Endothelial cell of umbilical vein (primary cell): ENCODE data around the gene PLEKHA7. TPM values are rescaled to one million over a fixed set of nuclear protein-coding genes. Genes with fewer than 3 reads are reported as not detected.

Source experiments
- BruUV-seq: library from RNA; stranded (reverse); fragments of 400-500 nt; replicated peaks from 2 replicates; lab custom pipeline; 2021; lab: Mats Ljungman, UMichigan
- CTCF ChIA-PET: fragments of 300-600, 350-600 bp; sonication (Branson Sonifier 250); formaldehyde crosslinking; loops from one replicate; lab custom pipeline; 2021; ENCODE audit warnings: antibody characterized with exemption, inconsistent platforms; lab: Charles Lee
- POLR2A ChIA-PET: fragments of 300-600, 350-600 bp; sonication (Branson Sonifier 250); formaldehyde crosslinking; loops from one replicate; lab custom pipeline; 2021; ENCODE audit warnings: antibody characterized with exemption, inconsistent platforms; lab: Charles Lee
- DNase-seq: peaks from one replicate; pipeline ENCODE4 v3.0.0-alpha.2; 2011; ENCODE audit warnings: low read depth, low spot score
- FAIRE-seq: peaks from 2 replicates; lab custom pipeline; 2011; peaks lifted over from hg19 to GRCh38; lab: Jason Lieb, UNC
- H2AFZ ChIP-seq: 2 replicates; pipeline ENCODE4 v1.6.0; 2012; ENCODE audit warnings: low read depth, low read length, control low read depth, inconsistent platforms
- H3K27ac ChIP-seq: 2 replicates; pipeline ENCODE4 v1.5.1; 2011; ENCODE audit warnings: low read depth, mild to moderate bottlenecking, control low read depth, low read length, moderate library complexity; ENCODE audit not compliant: insufficient read depth
- H3K27me3 ChIP-seq, 2 experiments: 2 replicates each; pipeline versions ENCODE4 v1.6.0 to v1.6.1; 2011; ENCODE audit warnings: low read length in 2 of 2, mixed read lengths in 1 of 2; ENCODE audit not compliant: control insufficient read depth in 2 of 2, insufficient read depth in 2 of 2
- H3K36me3 ChIP-seq, 2 experiments: 2 replicates in 1 of 2; 3 replicates in 1 of 2; pipeline ENCODE4 v1.5.1; 2011; ENCODE audit warnings: low read length in 2 of 2, mild to moderate bottlenecking in 1 of 2, moderate library complexity in 1 of 2; ENCODE audit not compliant: control insufficient read depth in 2 of 2, insufficient read depth in 2 of 2; ENCODE audit errors: extremely low read depth in 1 of 2
- H3K4me1 ChIP-seq: 3 replicates; pipeline ENCODE4 v1.5.1; 2011; ENCODE audit warnings: mild to moderate bottlenecking, low read length; ENCODE audit not compliant: control insufficient read depth, insufficient read depth; ENCODE audit errors: extremely low read depth
- H3K4me2 ChIP-seq: 2 replicates; pipeline ENCODE4 v1.6.1; 2011; ENCODE audit warnings: low read length, control low read depth, mixed read lengths; ENCODE audit not compliant: insufficient read depth
- H3K4me3 ChIP-seq, 3 experiments: fragments of 200-600 bp in 1 of 3; sonication (generic), shearing (Covaris generic) in 1 of 3; replicated peaks in 1 of 3; 2 replicates each; pipeline ENCODE4 v1.5.1; 2011 to 2016; ENCODE audit warnings: control low read depth in 3 of 3, low read length in 3 of 3, mild to moderate bottlenecking in 2 of 3, inconsistent platforms in 1 of 3, low read depth in 1 of 3, moderate library complexity in 1 of 3; ENCODE audit not compliant: insufficient read depth in 1 of 3
- H3K79me2 ChIP-seq: 2 replicates; pipeline ENCODE4 v1.6.0; 2012; ENCODE audit warnings: low read length, inconsistent platforms; ENCODE audit not compliant: control insufficient read depth, insufficient read depth
- H3K9ac ChIP-seq: replicated peaks from 2 replicates; pipeline ENCODE3; 2011; ENCODE audit warnings: low read length, control low read depth; ENCODE audit not compliant: insufficient read depth; ENCODE audit errors: extremely low read depth
- H3K9me1 ChIP-seq: replicated peaks from 3 replicates; pipeline ENCODE4 v1.6.0; 2011; ENCODE audit warnings: mild to moderate bottlenecking, low read length; ENCODE audit not compliant: control insufficient read depth, insufficient read depth; ENCODE audit errors: extremely low read depth
- H3K9me3 ChIP-seq: replicated peaks from 2 replicates; pipeline ENCODE4 v1.5.1; 2012; ENCODE audit warnings: low read length, inconsistent platforms; ENCODE audit not compliant: control insufficient read depth, insufficient read depth
- H4K20me1 ChIP-seq: replicated peaks from 2 replicates; pipeline ENCODE3; 2011; ENCODE audit warnings: mild to moderate bottlenecking, low read length; ENCODE audit not compliant: control insufficient read depth, insufficient read depth; ENCODE audit errors: extremely low read depth
- CTCF ChIP-seq, 2 donors: IDR thresholded peaks; 1 replicate in 1 of 2; 2 replicates in 1 of 2; pipeline ENCODE4 v1.5.1; 2011; ENCODE audit warnings: low read length in 2 of 2, mild to moderate bottlenecking in 2 of 2, moderate library complexity in 2 of 2, control low read depth in 1 of 2, inconsistent platforms in 1 of 2, low read depth in 1 of 2; ENCODE audit not compliant: insufficient read depth in 1 of 2; ENCODE audit errors: extremely low read depth in 1 of 2
- EZH2 ChIP-seq: IDR thresholded peaks from 2 replicates; pipeline ENCODE4 v1.6.1; 2012; ENCODE audit warnings: borderline replicate concordance, low read depth, mild to moderate bottlenecking, moderate library complexity, low read length, inconsistent platforms; ENCODE audit not compliant: severe bottlenecking
- FOS ChIP-seq: IDR thresholded peaks from 2 replicates; pipeline ENCODE4 v1.6.1; 2011; ENCODE audit warnings: mild to moderate bottlenecking, low read length, moderate library complexity, borderline replicate concordance; ENCODE audit not compliant: insufficient read depth
- GATA2 ChIP-seq: IDR thresholded peaks from 2 replicates; pipeline ENCODE4 v1.7.0; 2011; ENCODE audit warnings: low read depth, mild to moderate bottlenecking, moderate library complexity, mixed read lengths, low read length; ENCODE audit not compliant: insufficient read length, insufficient read depth
- JUN ChIP-seq: IDR thresholded peaks from 2 replicates; pipeline ENCODE4 v1.6.1; 2011; ENCODE audit warnings: borderline replicate concordance, low read depth; ENCODE audit not compliant: insufficient read length, insufficient read depth
- MAX ChIP-seq: IDR thresholded peaks from 2 replicates; pipeline ENCODE4 v1.6.1; 2011; ENCODE audit not compliant: insufficient read depth, insufficient read length
- MYC ChIP-seq: IDR thresholded peaks from one replicate; pipeline ENCODE4 v1.6.1; 2011; ENCODE audit warnings: mild to moderate bottlenecking, low read depth, low read length
- POLR2A ChIP-seq: IDR thresholded peaks from 2 replicates; pipeline ENCODE4 v1.6.1; 2012; ENCODE audit warnings: low read depth, mild to moderate bottlenecking, control low read depth, low read length
- POLR2AphosphoS5 ChIP-seq: IDR thresholded peaks from 2 replicates; pipeline ENCODE4 v1.6.1; 2012; ENCODE audit warnings: low read depth, mild to moderate bottlenecking, control low read depth, low read length, moderate library complexity; ENCODE audit not compliant: insufficient read depth
- dilution Hi-C: fragments of 300-500 bp; cut with MboI; formaldehyde crosslinking; loops from one replicate; pipeline ENCODE4 v1.15.0; 2019; ENCODE audit warnings: low sequenced_read_pairs; ENCODE audit not compliant: extremely low pct_ligation_motif_present
- intact Hi-C: fragments of 100-400 bp; cut with micrococcal nuclease; formaldehyde crosslinking; loops from one replicate; pipeline ENCODE4 v1.10.0; 2022
- polyA plus RNA-seq, 4 experiments: library from polyadenylated mRNA; depleted of rRNA in 3 of 4; stranded (reverse) in 3 of 4; unstranded in 1 of 4; fragments of >200 nt; gene quantifications; 2 replicates each; pipeline versions ENCODE4 v1.2.1 to v1.2.3, GENCODE V29; 2011 to 2012; ENCODE audit warnings: missing spikeins in 1 of 4
- total RNA-seq: library from RNA; stranded (reverse); gene quantifications from 2 replicates; pipeline ENCODE4 v1.2.3, GENCODE V29; 2021

Gene PLEKHA7
- total and polyA plus RNA-seq, 2 donors (not counting 3 experiments of a cell fraction or from before 2014, with no cell fraction given) = 1.7 to 3.8 TPM

- dilution Hi-C loops = no loop called here
- DNase-seq = no peak
- Histone ChIP-seq H3K4me3 (no peak overlapping the region), H3K36me3 (no peaks in the 10 kb centered on the region), H4K20me1 (no peaks in the 10 kb centered on the region), H3K9me3 (no peaks in the 10 kb centered on the region), H2AFZ (no peak overlapping the region), H3K4me1 (peaks cover 4% of the 10 kb centered on the region), H3K27ac (no peak overlapping the region), H3K27me3 (peaks cover 7% of the 10 kb centered on the region in 2 experiments), H3K9ac (no peak overlapping the region), H3K9me1 (no peaks in the 10 kb centered on the region), H3K79me2 (no peaks in the 10 kb centered on the region), H3K4me2 (no peak overlapping the region)
- BruUV-seq = no TSS peak
- TF ChIP-seq FOS (no peak), MYC (no peak), GATA2 (no peak), POLR2A (no peak), CTCF (IDR thresholded peaks at IDR 0.05; ENCODE audit: extremely low read depth in 1 of 2, insufficient read depth in 1 of 2, low read depth in 1 of 2, low read length in 2 of 2) (no peak), MAX (no peak), EZH2 (no peak), JUN (no peak), POLR2AphosphoS5 (no peak)
- intact Hi-C loops = no loop called here
- no peak for FAIRE-seq
- POLR2A ChIA-PET = no interaction called here
- CTCF ChIA-PET = interaction anchor here (2.2 kb wide), 1 partner anchor 21 kb away, joined by 9 read pairs; no protein-coding TSS in a partner anchor
Measured at GRCh38 chr11:16764888-16765287, 249.3 kb downstream of the PLEKHA7 start.
